OCI-LY1 (cell line): ENCODE results near the gene APLP2.
A peak's percentile ranks its signal among the peaks of the same experiment; 100 is the strongest.

Experiments used
- H2AFZ ChIP-seq: fragments of 200-600 bp; sonication (generic), shearing (Covaris generic); 2 replicates; pipeline ENCODE4 v1.6.0; 2014; ENCODE audit warnings: antibody characterized with exemption, mild to moderate bottlenecking, low read length
- H3F3A ChIP-seq: fragments of 200-600 bp; sonication (generic), shearing (Covaris generic); 2 replicates; pipeline ENCODE4 v1.6.0; 2014; ENCODE audit warnings: mild to moderate bottlenecking, antibody characterized with exemption, low read length, moderate library complexity; ENCODE audit not compliant: insufficient read depth
- H3K27ac ChIP-seq: fragments of 200-600 bp; sonication (generic); 2 replicates; pipeline ENCODE4 v1.5.1; 2014; ENCODE audit warnings: low read length, mixed run types, mild to moderate bottlenecking, low read depth; ENCODE audit not compliant: poor library complexity, severe bottlenecking
- H3K27me3 ChIP-seq: fragments of 200-600 bp; sonication (generic); 2 replicates; pipeline ENCODE4 v1.6.0; 2014; ENCODE audit warnings: antibody characterized with exemption, mild to moderate bottlenecking, low read length, moderate library complexity; ENCODE audit not compliant: insufficient read depth
- H3K36me3 ChIP-seq: fragments of 200-600 bp; sonication (generic); 2 replicates; pipeline ENCODE4 v1.6.1; 2014; ENCODE audit warnings: mild to moderate bottlenecking, antibody characterized with exemption, low read length, moderate library complexity, mixed read lengths; ENCODE audit not compliant: insufficient read depth
- H3K4me1 ChIP-seq: fragments of 200-600 bp; sonication (generic); 2 replicates; pipeline ENCODE4 v1.5.1; 2014; ENCODE audit warnings: mild to moderate bottlenecking, low read length, moderate library complexity; ENCODE audit not compliant: insufficient read depth, severe bottlenecking
- H3K4me2 ChIP-seq: fragments of 200-600 bp; sonication (generic), shearing (Covaris generic); 2 replicates; pipeline ENCODE4 v1.6.1; 2014; ENCODE audit warnings: low read length
- H3K4me3 ChIP-seq: fragments of 200-600 bp; sonication (generic); 2 replicates; pipeline ENCODE4 v1.5.1; 2014; ENCODE audit warnings: low read length, low read depth, mild to moderate bottlenecking, mixed read lengths; ENCODE audit not compliant: poor library complexity, severe bottlenecking
- H3K79me2 ChIP-seq: fragments of 200-600 bp; shearing (Covaris generic); 2 replicates; pipeline ENCODE4 v1.6.1; 2016; ENCODE audit warnings: mixed run types, low read length, mixed read lengths; ENCODE audit not compliant: insufficient read depth
- H3K9ac ChIP-seq: fragments of 200-600 bp; sonication (generic), shearing (Covaris generic); 2 replicates; pipeline ENCODE4 v1.6.1; 2014; ENCODE audit warnings: mild to moderate bottlenecking, low read length, mixed read lengths
- H3K9me2 ChIP-seq: fragments of 200-600 bp; sonication (generic), shearing (Covaris generic); 2 replicates; pipeline ENCODE4 v1.6.1; 2014; ENCODE audit warnings: low read depth, mild to moderate bottlenecking, low read length, mixed read lengths
- H3K9me3 ChIP-seq: fragments of 200-600 bp; shearing (Covaris generic); 2 replicates; pipeline ENCODE4 v1.6.1; 2014; ENCODE audit warnings: low read length, mixed read lengths
- H4K20me1 ChIP-seq: fragments of 200-600 bp; sonication (generic), shearing (Covaris generic); 2 replicates; pipeline ENCODE4 v1.6.0; 2016; ENCODE audit warnings: mild to moderate bottlenecking, low read length; ENCODE audit not compliant: insufficient read depth
- EZH2 ChIP-seq: fragments of 200-600 bp; sonication (generic), shearing (Covaris generic); IDR thresholded peaks from 2 replicates; pipeline ENCODE4 v1.8.0; 2017; ENCODE audit warnings: borderline replicate concordance, mixed run types, mild to moderate bottlenecking, antibody characterized with exemption, low read length, moderate library complexity, mixed read lengths
- TF ChIP-seq, protein P1 (sequence below): fragments of 200-600 bp; sonication (generic), shearing (Covaris generic); IDR thresholded peaks from 2 replicates; pipeline ENCODE4 v1.5.1; 2017; ENCODE audit warnings: mild to moderate bottlenecking, antibody characterized with exemption, low read length, moderate library complexity, mixed read lengths

The APLP2 gene

DNA sequence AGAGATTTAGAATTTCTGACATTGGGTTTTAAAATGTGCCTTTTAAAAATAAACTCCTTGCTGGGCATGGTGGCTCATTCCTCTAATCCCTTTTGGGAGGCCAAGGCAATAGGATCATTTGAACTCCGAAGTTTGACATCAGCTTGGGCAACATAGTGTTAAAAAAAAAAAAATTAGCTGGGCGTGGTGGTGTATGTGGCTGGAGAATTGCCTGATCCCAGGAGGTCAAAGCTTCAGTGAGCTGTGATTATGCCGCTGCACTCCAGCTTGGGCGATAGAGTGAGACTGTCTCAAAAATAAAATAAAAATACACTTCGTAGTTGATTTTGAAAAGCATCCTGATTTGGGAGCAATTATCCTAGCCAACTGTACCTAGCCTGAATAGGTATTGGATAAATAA lies 3.4 kb upstream of the APLP2 start:
- Histone ChIP-seq H3K9me2 (no peaks in the 10 kb centered on the region), H3K4me1 (peaks cover 6% of the 10 kb centered on the region), H2AFZ (no peak overlapping the region), H3K79me2 (peaks cover 5% of the 10 kb centered on the region), H3K36me3 (no peaks in the 10 kb centered on the region; the same call in 1 of the 2 replicates), H3K4me3 (no peak overlapping the region), H3K4me2 (no peak overlapping the region), H3K9me3 (no peaks in the 10 kb centered on the region), H3F3A (no peaks in the 10 kb centered on the region), H3K27me3 (no peaks in the 10 kb centered on the region), H3K9ac (no peak overlapping the region), H4K20me1 (no peaks in the 10 kb centered on the region), H3K27ac (no peak overlapping the region)
- no peak for TF ChIP-seq EZH2
- TF ChIP-seq, protein P1, sequence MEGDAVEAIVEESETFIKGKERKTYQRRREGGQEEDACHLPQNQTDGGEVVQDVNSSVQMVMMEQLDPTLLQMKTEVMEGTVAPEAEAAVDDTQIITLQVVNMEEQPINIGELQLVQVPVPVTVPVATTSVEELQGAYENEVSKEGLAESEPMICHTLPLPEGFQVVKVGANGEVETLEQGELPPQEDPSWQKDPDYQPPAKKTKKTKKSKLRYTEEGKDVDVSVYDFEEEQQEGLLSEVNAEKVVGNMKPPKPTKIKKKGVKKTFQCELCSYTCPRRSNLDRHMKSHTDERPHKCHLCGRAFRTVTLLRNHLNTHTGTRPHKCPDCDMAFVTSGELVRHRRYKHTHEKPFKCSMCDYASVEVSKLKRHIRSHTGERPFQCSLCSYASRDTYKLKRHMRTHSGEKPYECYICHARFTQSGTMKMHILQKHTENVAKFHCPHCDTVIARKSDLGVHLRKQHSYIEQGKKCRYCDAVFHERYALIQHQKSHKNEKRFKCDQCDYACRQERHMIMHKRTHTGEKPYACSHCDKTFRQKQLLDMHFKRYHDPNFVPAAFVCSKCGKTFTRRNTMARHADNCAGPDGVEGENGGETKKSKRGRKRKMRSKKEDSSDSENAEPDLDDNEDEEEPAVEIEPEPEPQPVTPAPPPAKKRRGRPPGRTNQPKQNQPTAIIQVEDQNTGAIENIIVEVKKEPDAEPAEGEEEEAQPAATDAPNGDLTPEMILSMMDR: no peak

DNA sequence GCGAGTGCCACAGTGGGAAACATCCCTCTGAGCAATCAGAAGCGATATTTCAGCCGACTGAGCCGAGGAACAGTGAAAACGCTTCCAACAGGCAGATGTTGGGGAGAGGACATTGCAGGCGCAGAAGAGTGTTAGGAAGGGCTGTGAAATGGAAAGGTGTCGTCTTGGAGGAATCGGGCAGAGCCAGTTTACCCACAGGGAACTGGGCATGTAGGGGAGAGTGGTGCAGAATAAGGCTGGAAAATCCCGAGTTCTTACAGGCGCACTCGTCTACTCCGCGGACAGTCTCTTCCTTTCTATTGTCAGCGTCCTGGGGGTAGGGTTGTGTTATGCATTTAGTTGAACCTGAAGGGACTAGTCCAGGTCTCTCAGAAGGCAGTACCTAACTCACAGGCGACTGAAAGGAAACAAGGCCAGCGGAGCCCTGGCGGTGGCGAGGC lies 1.1 kb upstream of the APLP2 start:
- H3K4me1 ChIP-seq: peaks cover 23% of the 10 kb centered on the region
- no peaks in the 10 kb centered on the region for H4K20me1 ChIP-seq
- TF ChIP-seq, protein P1: no peak
- no peak for TF ChIP-seq EZH2
- peak overlapping the region; percentile 69; the same call in 1 of the 2 replicates for H3K9ac ChIP-seq
- no peaks in the 10 kb centered on the region for H3K9me2 ChIP-seq
- no peaks in the 10 kb centered on the region for H3K27me3 ChIP-seq
- H3K36me3 ChIP-seq: no peaks in the 10 kb centered on the region; the same call in 1 of the 2 replicates
- H3K27ac ChIP-seq: no peak overlapping the region
- H3F3A ChIP-seq: no peaks in the 10 kb centered on the region
- peaks cover 27% of the 10 kb centered on the region for H3K79me2 ChIP-seq
- H3K9me3 ChIP-seq: no peaks in the 10 kb centered on the region
- peak overlapping the region; percentile 72 for H3K4me3 ChIP-seq
- no peak overlapping the region for H2AFZ ChIP-seq
- H3K4me2 ChIP-seq: peak overlapping the region; percentile 92

DNA sequence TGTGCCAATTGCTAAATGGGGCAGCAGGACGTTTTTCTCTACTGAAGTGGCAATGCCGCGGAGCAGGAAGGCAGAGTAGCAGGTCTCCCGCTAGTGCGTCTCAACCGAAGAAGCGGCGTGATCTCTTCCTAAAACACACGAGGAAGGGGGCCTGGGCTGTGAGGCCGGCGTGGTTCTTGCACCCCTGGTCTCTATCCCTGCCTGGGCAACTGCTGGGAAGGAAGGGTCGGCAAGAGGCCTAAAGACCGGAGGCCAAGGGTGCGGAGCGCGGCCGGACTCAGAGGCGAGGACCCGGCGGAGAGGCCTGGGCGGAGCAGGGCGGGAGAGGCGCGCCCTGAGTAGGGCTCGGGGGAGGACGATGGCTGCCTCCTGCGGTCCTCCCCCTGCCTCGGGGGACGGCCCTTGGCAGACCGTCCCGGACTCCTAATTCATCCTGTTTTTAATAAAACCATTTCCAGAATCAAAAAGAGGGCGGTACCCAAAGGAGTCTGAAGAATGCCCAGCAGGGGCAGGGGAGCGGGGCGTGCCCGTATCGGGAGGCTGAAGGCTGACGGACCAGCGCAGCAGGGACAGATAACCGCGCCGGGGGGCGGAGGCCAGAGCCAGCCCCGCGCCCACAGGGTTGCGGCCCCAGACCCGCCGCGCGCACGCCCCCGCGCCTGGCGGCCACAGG lies 572 bp upstream of the APLP2 start:
- Histone ChIP-seq H3K9me3 (no peaks in the 10 kb centered on the region), H3K27ac (no peak overlapping the region), H3K4me1 (peaks cover 23% of the 10 kb centered on the region), H4K20me1 (no peaks in the 10 kb centered on the region), H3K4me2 (peak overlapping the region; percentile 92), H3K36me3 (no peaks in the 10 kb centered on the region; the same call in 1 of the 2 replicates), H3K9ac (peak overlapping the region; percentile 69), H2AFZ (no peak overlapping the region), H3K9me2 (no peaks in the 10 kb centered on the region), H3K4me3 (peak overlapping the region; percentile 72), H3K27me3 (no peaks in the 10 kb centered on the region), H3K79me2 (peaks cover 33% of the 10 kb centered on the region), H3F3A (no peaks in the 10 kb centered on the region)
- TF ChIP-seq EZH2: no peak
- TF ChIP-seq, protein P1: no peak
